Muscle of leg (tissue), 11 donors: ENCODE measurements around the gene SHANK1. TPM values are rescaled to one million over a fixed set of nuclear protein-coding genes. Genes with fewer than 3 reads are reported as not detected.

Experiments used
- DNase-seq: peaks from one replicate; pipeline ENCODE4 v3.0.0; 2013
- H3K27ac ChIP-seq: one replicate; pipeline ENCODE4 v1.5.1; 2013; ENCODE audit warnings: mild to moderate bottlenecking, low read length, control low read depth
- H3K27me3 ChIP-seq: one replicate; pipeline ENCODE4 v1.6.1; 2013; ENCODE audit warnings: low read length; ENCODE audit not compliant: control insufficient read depth, insufficient read depth
- H3K36me3 ChIP-seq: one replicate; pipeline ENCODE4 v1.6.1; 2013; ENCODE audit warnings: low read length; ENCODE audit not compliant: control insufficient read depth, insufficient read depth
- H3K4me1 ChIP-seq: one replicate; pipeline ENCODE4 v1.6.1; 2013; ENCODE audit warnings: low read length; ENCODE audit not compliant: control insufficient read depth, insufficient read depth
- H3K4me3 ChIP-seq: one replicate; pipeline ENCODE4 v1.5.1; 2013; ENCODE audit warnings: low read length, control low read depth
- H3K9me3 ChIP-seq: replicated peaks from 2 replicates; pipeline ENCODE4 v1.6.1; 2013; ENCODE audit warnings: low read depth, low read length; ENCODE audit not compliant: control insufficient read depth
- WGBS: methylation state at CpG from one replicate; pipeline ENCODE4 v1.1.5; 2013; ENCODE audit warnings: missing lambda C conversion rate; ENCODE audit not compliant: insufficient coverage; 5-methylcytosine and 5-hydroxymethylcytosine counted together
- polyA plus RNA-seq, 8 donors: library from polyadenylated mRNA; unstranded; fragments of 120-200 nt; gene quantifications; one replicate each; pipeline versions ENCODE4 v1.2.1 to v1.2.3, GENCODE V29; 2013; ENCODE audit warnings: inconsistent platforms in 1 of 8, low replicate concordance in 1 of 8; ENCODE audit not compliant: insufficient read length in 8 of 8, insufficient read depth in 1 of 8
- total RNA-seq: library from RNA; stranded (reverse); fragments of 120-200 nt; gene quantifications from one replicate; pipeline ENCODE4 v1.2.4, GENCODE V29; 2013

SHANK1 gene
- total and polyA plus RNA-seq, 9 donors: 12.1 to 37.4 (median 23.2) TPM

DNA sequence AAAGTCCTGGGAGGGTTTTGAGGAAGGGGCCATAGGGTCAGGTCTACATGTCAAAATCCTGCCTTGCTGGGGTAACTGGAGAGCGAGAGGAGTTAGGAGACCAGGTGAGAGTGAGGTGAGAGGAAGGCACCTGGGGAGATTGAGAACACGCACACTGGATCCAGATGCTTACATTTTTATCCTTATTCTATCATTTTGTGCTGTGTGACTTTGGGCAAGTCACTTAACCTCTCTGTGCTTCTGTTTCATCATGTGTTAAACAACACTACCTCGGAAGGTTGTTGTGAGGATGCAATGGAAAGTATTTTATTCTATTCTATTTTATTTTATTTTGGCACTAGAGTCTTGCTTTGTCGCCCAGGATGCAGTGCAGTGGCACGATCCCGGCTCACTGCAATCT, 66.9 kb downstream of the SHANK1 start:
- Histone ChIP-seq H3K4me3 (no peak overlapping the region), H3K9me3 (no peaks in the 10 kb centered on the region), H3K27me3 (peaks cover 20% of the 10 kb centered on the region), H3K36me3 (no peaks in the 10 kb centered on the region), H3K27ac (no peak overlapping the region), H3K4me1 (no peaks in the 10 kb centered on the region)
- WGBS: 100% methylated on average over 1 of the region's 6 CpGs
- no peak for DNase-seq

DNA sequence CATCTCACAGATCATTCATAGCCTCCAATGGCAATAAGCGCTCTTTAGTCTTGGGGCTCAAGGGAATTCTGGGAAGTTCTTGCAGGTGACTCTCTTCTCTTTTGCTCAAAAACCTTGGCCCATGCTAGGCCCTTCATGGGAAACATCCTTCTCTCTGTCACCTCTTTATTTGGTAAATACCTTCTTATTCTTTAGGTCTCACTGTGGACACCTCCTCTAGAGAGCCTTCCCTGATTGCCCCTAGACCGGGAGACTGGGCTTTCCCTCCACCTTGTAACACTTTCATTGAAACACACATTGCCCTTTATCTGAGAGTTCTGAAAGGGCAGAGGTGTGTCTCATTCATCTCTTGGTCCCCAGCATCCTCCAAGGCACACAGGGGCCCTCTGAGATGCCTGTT, 68.4 kb downstream of the SHANK1 start:
- Histone ChIP-seq H3K4me1 (no peaks in the 10 kb centered on the region), H3K36me3 (no peaks in the 10 kb centered on the region), H3K4me3 (no peak overlapping the region), H3K27me3 (peaks cover 16% of the 10 kb centered on the region), H3K27ac (no peak overlapping the region), H3K9me3 (no peaks in the 10 kb centered on the region)
- WGBS: 70% methylated on average over 2 of the region's 2 CpGs
- DNase-seq: no peak

DNA sequence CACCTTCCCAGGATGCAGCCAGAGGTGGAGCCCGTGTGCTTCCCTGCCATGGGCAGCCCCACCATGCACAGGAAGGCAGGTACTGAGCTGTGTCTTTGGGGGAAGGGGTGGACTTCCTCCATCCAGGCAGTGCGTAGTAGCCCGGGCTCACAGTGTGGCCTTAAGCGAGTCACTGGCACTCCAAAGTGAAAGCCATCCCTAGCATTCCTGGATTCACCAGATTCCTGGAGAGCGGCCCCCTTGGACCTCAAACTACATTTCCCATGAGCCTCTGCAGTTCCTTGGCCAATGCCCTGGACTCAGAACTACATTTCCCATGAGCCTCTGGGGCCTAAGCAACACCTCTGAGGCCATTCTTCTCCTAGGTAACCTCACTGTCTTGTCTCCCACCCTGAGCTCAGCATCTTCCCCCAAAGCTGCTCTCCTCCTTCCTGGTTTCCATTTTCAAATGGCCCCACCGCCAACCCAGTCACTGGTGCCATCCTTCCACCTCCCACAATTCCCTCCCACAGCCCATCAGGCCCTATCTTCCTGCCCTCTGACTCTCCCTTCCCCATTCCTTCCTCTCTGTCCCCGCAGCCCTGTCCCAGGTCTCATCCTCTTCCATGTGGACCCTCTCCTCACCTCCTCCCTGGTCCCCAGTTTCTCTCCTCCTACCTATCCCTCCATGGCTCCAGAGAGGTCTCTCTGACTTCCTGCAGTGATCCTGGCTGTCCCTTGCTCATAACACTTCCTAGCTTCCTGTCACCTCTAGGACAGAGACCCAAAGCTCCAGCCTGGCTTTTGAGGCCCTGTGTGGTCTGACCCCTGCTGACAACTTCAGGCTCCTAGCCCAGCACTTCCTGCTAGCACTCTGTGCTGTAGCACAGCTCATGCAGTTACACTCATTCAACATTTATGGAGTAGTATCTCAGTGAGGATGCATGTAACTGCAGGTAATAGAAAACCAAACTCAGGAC, 69.9 kb downstream of the SHANK1 start, which contains the start of gene C19orf81:
Gene C19orf81 (plus strand): TSS at position 13 of the 959 bp plus-strand sequence. CDS start 0 bp downstream, at position 13.
- Histone ChIP-seq H3K4me3 (no peak within 1 kb of the TSS), H3K36me3 (no peaks in the 10 kb centered on the region), H3K27me3 (peaks cover 12% of the 10 kb centered on the region), H3K27ac (no peak within 1 kb of the TSS), H3K4me1 (no peaks in the 10 kb centered on the region), H3K9me3 (no peaks in the 10 kb centered on the region)
- 25% methylated on average over 6 of the region's 7 CpGs for WGBS
- no peak for DNase-seq

DNA sequence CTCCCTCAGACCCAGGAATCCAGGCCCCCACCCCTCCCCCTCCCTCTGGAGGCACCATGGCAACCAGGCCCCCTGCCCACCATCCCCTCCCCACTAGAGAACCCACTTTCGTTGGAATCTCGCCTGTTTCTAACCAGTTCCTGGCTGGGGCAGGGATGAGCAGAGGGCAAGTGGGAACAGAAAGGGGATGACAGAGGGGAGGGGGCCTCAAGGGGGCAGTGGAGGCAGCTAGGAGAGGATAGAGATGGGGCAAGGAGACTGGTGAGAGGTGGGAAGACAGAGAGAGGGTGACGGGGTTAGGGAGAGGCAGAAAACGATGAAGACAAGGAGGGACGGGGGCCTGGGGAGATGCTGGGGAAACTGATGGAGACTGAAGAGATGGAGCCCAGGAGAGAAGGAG, 70.9 kb downstream of the SHANK1 start:
- peaks cover 12% of the 10 kb centered on the region for H3K27me3 ChIP-seq
- no peaks in the 10 kb centered on the region for H3K9me3 ChIP-seq
- no peak for DNase-seq
- no peaks in the 10 kb centered on the region for H3K4me1 ChIP-seq
- no peaks in the 10 kb centered on the region for H3K36me3 ChIP-seq
- no peak overlapping the region for H3K4me3 ChIP-seq
- no peak overlapping the region for H3K27ac ChIP-seq
- WGBS: 50% methylated on average over 3 of the region's 5 CpGs

DNA sequence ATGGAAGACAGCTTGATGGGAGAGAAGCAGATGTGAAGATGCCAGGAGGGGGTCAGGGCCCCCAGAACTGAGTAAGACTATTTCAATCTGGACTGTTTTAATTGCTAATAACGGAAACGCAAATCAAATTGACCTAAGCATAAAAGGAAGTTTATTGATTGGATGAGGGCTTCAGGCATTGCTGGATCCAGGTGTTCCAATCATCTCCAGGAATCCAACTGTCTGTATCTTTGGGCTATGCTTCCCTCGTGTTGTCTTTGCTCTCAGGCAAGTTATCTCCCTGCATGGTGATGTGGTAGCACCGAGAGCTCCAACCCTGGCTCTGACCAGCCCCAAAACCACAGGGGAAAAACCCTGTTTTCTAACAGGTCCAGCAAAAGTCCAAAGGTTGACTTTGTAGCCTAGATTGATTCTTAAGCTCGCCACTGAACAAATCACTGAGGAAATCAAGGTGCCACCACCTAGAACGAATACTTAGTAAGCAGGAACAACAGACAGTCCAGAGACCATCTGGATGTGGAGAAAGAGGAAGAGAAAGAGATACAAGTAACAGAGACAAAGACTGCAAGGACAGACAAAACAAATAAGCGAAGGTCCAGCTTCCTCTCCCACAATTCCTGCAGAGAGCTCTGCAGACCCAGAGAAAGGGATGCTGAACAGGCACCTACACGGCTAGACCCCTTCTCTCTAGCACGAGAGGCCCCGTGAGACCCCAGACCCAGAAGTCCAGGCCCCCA, 71.6 kb downstream of the SHANK1 start:
- H3K9me3 ChIP-seq: no peaks in the 10 kb centered on the region
- DNase-seq: no peak
- no peaks in the 10 kb centered on the region for H3K4me1 ChIP-seq
- 75% methylated on average over 6 of the region's 10 CpGs for WGBS
- no peak overlapping the region for H3K27ac ChIP-seq
- no peaks in the 10 kb centered on the region for H3K36me3 ChIP-seq
- H3K27me3 ChIP-seq: peaks cover 12% of the 10 kb centered on the region
- H3K4me3 ChIP-seq: no peak overlapping the region

DNA sequence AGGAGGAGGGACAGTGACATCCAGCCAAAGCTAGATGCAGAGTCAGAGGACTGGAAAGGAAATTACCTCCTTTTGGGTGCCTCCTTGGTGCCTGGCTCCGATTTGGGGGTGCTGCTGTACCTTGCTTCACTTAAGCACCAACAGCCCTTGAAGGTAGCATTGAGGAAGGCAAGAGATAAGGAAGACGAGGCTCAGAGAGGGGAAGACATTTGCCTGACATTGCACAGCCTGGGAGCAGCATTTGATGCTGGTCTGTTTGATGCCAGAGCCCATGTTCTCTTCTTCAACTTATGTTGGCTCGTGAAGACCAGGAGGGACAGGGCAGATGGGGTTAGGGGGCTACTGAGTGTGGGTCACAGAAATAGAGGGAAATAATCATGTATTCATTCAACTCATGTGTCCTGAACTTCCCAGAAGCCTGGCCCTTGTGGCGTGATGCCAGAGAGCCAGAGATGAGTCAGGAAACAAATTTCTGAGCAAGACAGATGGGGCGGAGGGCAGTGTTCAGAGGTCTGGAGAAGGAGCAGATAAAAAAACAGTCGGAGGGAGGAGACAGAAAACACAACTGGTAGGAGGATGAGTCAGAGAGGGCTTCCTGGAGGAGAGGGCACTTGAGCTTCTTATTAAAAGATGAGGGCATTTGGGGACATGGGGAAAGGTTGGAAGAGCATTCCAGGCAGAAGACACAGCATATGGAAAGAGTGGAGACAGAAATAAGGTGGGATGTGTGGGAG, 73.4 kb downstream of the SHANK1 start:
- 51% methylated on average over 5 of the region's 6 CpGs for WGBS

GRCh38 chr19:50645107-50645506, 74.5 kb downstream of the SHANK1 start:
- Histone ChIP-seq H3K4me1 (no peaks in the 10 kb centered on the region), H3K4me3 (no peak overlapping the region), H3K9me3 (no peaks in the 10 kb centered on the region), H3K27ac (no peak overlapping the region), H3K36me3 (no peaks in the 10 kb centered on the region), H3K27me3 (peaks cover 19% of the 10 kb centered on the region)
- no peak for DNase-seq
- WGBS: 76% methylated on average over 6 of the region's 6 CpGs

More for the DNA sequence above, 73.4 kb downstream of the SHANK1 start:
- no peak for DNase-seq
- H3K36me3 ChIP-seq: no peaks in the 10 kb centered on the region
- H3K4me3 ChIP-seq: no peak overlapping the region
- H3K27ac ChIP-seq: no peak overlapping the region
- no peaks in the 10 kb centered on the region for H3K9me3 ChIP-seq
- no peaks in the 10 kb centered on the region for H3K4me1 ChIP-seq
- peaks cover 12% of the 10 kb centered on the region for H3K27me3 ChIP-seq

DNA sequence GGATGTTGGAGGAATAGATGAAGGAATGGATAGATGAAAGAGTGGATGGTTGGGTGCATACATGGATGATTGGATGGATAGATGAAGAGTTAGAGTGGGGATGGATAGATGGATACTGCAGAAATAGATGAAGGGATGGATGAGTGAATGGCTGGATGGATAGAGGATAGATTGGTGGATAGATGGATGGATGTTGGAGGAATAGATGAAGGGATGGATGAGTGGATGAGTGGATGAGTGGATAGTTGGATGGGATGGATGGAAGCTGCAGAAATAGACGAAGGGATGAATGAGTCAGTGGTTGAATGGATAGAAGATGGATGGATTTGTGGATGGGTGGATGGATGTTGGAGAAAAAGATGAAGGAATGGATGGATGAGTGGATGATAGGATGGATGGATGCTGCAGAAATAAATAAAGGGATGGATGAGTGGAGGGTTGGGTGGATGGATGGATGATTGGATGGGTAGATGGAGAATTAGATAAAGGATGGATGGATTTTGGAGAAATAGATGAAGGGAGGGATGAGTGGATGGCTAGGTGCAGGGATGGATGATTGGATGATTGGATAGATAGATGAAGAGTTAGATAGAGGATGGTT, 75.2 kb downstream of the SHANK1 start:
- Histone ChIP-seq H3K27me3 (peaks cover 26% of the 10 kb centered on the region), H3K9me3 (no peaks in the 10 kb centered on the region), H3K36me3 (no peaks in the 10 kb centered on the region), H3K4me3 (no peak overlapping the region), H3K27ac (no peak overlapping the region), H3K4me1 (peaks cover 1% of the 10 kb centered on the region)
- DNase-seq: no peak
- 47% methylated on average over 1 of the region's 1 CpG for WGBS

- no peaks in the 10 kb centered on the region for H3K9me3 ChIP-seq
- DNase-seq: no peak
- peaks cover 46% of the 10 kb centered on the region for H3K27me3 ChIP-seq
- peaks cover 5% of the 10 kb centered on the region for H3K4me1 ChIP-seq
- no peaks in the 10 kb centered on the region for H3K36me3 ChIP-seq
- no peak overlapping the region for H3K4me3 ChIP-seq
- no peak overlapping the region for H3K27ac ChIP-seq
- WGBS: no CpG with 5 or more reads among the region's 2 CpGs
Measured at GRCh38 chr19:50640368-50640767, 79.2 kb downstream of the SHANK1 start.
